OCI-LY3 (cell line): ENCODE data around the gene CERS6.

Experiments used
- CTCF ChIP-seq: fragments of 200-600, 300-600 bp; sonication (generic); IDR thresholded peaks from 2 replicates; pipeline ENCODE4 v1.5.1; 2014; ENCODE audit warnings: antibody characterized with exemption, low read length, low read depth
- EZH2phosphoT487 ChIP-seq: fragments of 200-600 bp; shearing (Covaris generic); IDR thresholded peaks from 2 replicates; pipeline ENCODE4 v1.6.1; 2018; ENCODE audit warnings: antibody characterized with exemption, mixed run types, low read depth

GRCh38 chr2:168770796-168771195 lies 314.7 kb downstream of the CERS6 start:
- TF ChIP-seq CTCF: no peak
- TF ChIP-seq EZH2phosphoT487: no peak
